Caco-2 (cell line): ENCODE measurements around the gene GHITM. TPM values are rescaled to one million over a fixed set of nuclear protein-coding genes. Genes with fewer than 3 reads are reported as not detected.
"Not testable (repeated sequence)": the region's sequence is repeated elsewhere in the genome, so short reads cannot be mapped to it uniquely, and the experiment has no call there.

Source experiments
- BruUV-seq: library from RNA; stranded (reverse); fragments of 400-500 nt; replicated peaks from 2 replicates; lab custom pipeline; 2021; lab: Mats Ljungman, UMichigan
- CTCF ChIA-PET: fragments of 300-600 bp; sonication (Branson Sonifier 250); formaldehyde crosslinking; loops from one replicate; lab custom pipeline; 2022; ENCODE audit warnings: antibody characterized with exemption; lab: Charles Lee
- POLR2A ChIA-PET: fragments of 300-600 bp; sonication (Branson Sonifier 250); formaldehyde crosslinking; loops from one replicate; lab custom pipeline; 2022; ENCODE audit warnings: antibody characterized with exemption; lab: Charles Lee
- DNase-seq, 2 experiments: peaks; one replicate each; pipeline versions ENCODE4 v3.0.0 to v3.0.0-alpha.2; 2020 to 2022
- H3K27me3 ChIP-seq: replicated peaks from 2 replicates; pipeline ENCODE4 v1.6.0; 2011; ENCODE audit warnings: low read length; ENCODE audit not compliant: control insufficient read depth, insufficient read depth
- H3K36me3 ChIP-seq: 2 replicates; pipeline ENCODE4 v1.5.1; 2011; ENCODE audit warnings: low read length; ENCODE audit not compliant: control insufficient read depth, insufficient read depth
- H3K4me1 ChIP-seq: fragments of 250-450 bp; sonication (Bioruptor Pico); 2 replicates; pipeline ENCODE4 v1.5.1; 2020; ENCODE audit warnings: mild to moderate bottlenecking
- H3K4me3 ChIP-seq: 2 replicates; pipeline ENCODE4 v1.5.1; 2011; ENCODE audit warnings: low read depth, mild to moderate bottlenecking, control low read depth, low read length
- H3K9me3 ChIP-seq: fragments of 250-450 bp; sonication (Bioruptor Pico); 2 replicates; pipeline ENCODE4 v1.5.1; 2020; ENCODE audit warnings: mild to moderate bottlenecking, moderate library complexity
- H3K27ac Mint-ChIP-seq: one replicate; pipeline ENCODE4 v1.8.0; 2022; ENCODE audit warnings: mixed read lengths; ENCODE audit not compliant: unreplicated experiment
- H3K27me3 Mint-ChIP-seq: one replicate; pipeline ENCODE4 v1.8.0; 2022; ENCODE audit warnings: mixed read lengths; ENCODE audit not compliant: insufficient read depth, unreplicated experiment
- H3K36me3 Mint-ChIP-seq: one replicate; pipeline ENCODE4 v1.8.0; 2022; ENCODE audit warnings: mild to moderate bottlenecking, mixed read lengths; ENCODE audit not compliant: insufficient read depth, unreplicated experiment
- H3K4me1 Mint-ChIP-seq: one replicate; pipeline ENCODE4 v1.8.0; 2022; ENCODE audit warnings: low read depth, mixed read lengths; ENCODE audit not compliant: unreplicated experiment
- H3K4me3 Mint-ChIP-seq: one replicate; pipeline ENCODE4 v1.8.0; 2022; ENCODE audit warnings: mild to moderate bottlenecking, moderate library complexity, mixed read lengths; ENCODE audit not compliant: unreplicated experiment
- H3K9me3 Mint-ChIP-seq: one replicate; pipeline ENCODE4 v1.8.0; 2022; ENCODE audit warnings: mixed read lengths; ENCODE audit not compliant: unreplicated experiment
- CTCF ChIP-seq, 2 experiments: fragments of 200-600 bp in 1 of 2; IDR thresholded peaks; 1 replicate in 1 of 2; 2 replicates in 1 of 2; pipeline versions ENCODE4 v1.5.1 to v1.8.0; 2011 to 2022; ENCODE audit warnings: antibody characterized with exemption in 1 of 2, control low read depth in 1 of 2, inconsistent platforms in 1 of 2, low read depth in 1 of 2, low read length in 1 of 2, mild to moderate bottlenecking in 1 of 2, moderate library complexity in 1 of 2; ENCODE audit not compliant: insufficient read depth in 1 of 2, severe bottlenecking in 1 of 2, unreplicated experiment in 1 of 2
- intact Hi-C: fragments of 100-400 bp; cut with micrococcal nuclease; formaldehyde crosslinking; loops from one replicate; pipeline ENCODE4 v1.10.0; 2022; ENCODE audit not compliant: unreplicated experiment
- total RNA-seq: library from RNA; stranded (reverse); gene quantifications from 2 replicates; pipeline ENCODE4 v1.2.3, GENCODE V29; 2022

GHITM gene
- total RNA-seq, 1 experiment from 2014 or later = 255 TPM

GRCh38 chr10:84148006-84148597 is 8.8 kb downstream of the GHITM start:
- H3K4me1 Mint-ChIP-seq, H3K9me3 ChIP-seq, H3K4me1 ChIP-seq, POLR2A ChIA-PET, H3K27me3 Mint-ChIP-seq, H3K9me3 Mint-ChIP-seq, H3K4me3 ChIP-seq, H3K27ac Mint-ChIP-seq, H3K4me3 Mint-ChIP-seq, BruUV-seq, H3K36me3 ChIP-seq, DNase-seq, H3K27me3 ChIP-seq: not testable (repeated sequence)
- peak; percentile 66 for TF ChIP-seq CTCF (IDR thresholded peaks at IDR 0.05; ENCODE audit: insufficient read depth in 1 of 2, low read depth in 1 of 2, low read length in 1 of 2, severe bottlenecking in 1 of 2, unreplicated experiment in 1 of 2)
- peaks cover 83% of the 10 kb centered on the region for H3K36me3 Mint-ChIP-seq
- intact Hi-C loops = loop anchor here (1.0 kb wide), 1 partner anchor 57 kb away; no protein-coding TSS in a partner anchor
- CTCF ChIA-PET = interaction anchor here (0.5 to 1.1 kb wide), 4 partner anchors 17 to 180 kb away, joined by 3 read pairs; no protein-coding TSS in a partner anchor

- CTCF ChIA-PET = no interaction called here
- intact Hi-C loops = no loop called here
- POLR2A ChIA-PET = interaction anchor here (0.6 kb wide), 1 partner anchor 10 kb away, joined by 3 read pairs; no protein-coding TSS in a partner anchor
Observed at GRCh38 chr10:84149854-84150253, 10.5 kb downstream of the GHITM start.

GRCh38 chr10:84152769-84153168 is 13.5 kb downstream of the GHITM start:
- POLR2A ChIA-PET = no interaction called here

More at GRCh38 chr10:84149854-84150253, 10.5 kb downstream of the GHITM start:
- Histone ChIP-seq H3K4me1 (no peaks in the 10 kb centered on the region), H3K27me3 (no peaks in the 10 kb centered on the region), H3K4me3 (no peak overlapping the region), H3K9me3 (no peaks in the 10 kb centered on the region), H3K36me3 (peaks cover 4% of the 10 kb centered on the region)
- BruUV-seq = no TSS peak
- Mint-ChIP-seq H3K27me3 (no peaks in the 10 kb centered on the region), H3K9me3 (no peaks in the 10 kb centered on the region), H3K36me3 (peaks cover 79% of the 10 kb centered on the region), H3K4me1 (no peaks in the 10 kb centered on the region), H3K27ac (no peak overlapping the region), H3K4me3 (no peak overlapping the region)
- TF ChIP-seq CTCF (IDR thresholded peaks at IDR 0.05; ENCODE audit: insufficient read depth in 1 of 2, low read depth in 1 of 2, low read length in 1 of 2, severe bottlenecking in 1 of 2, unreplicated experiment in 1 of 2) = no peak
- DNase-seq = no peak

More at GRCh38 chr10:84152769-84153168, 13.5 kb downstream of the GHITM start:
- Mint-ChIP-seq H3K27ac (no peak overlapping the region), H3K36me3 (peaks cover 74% of the 10 kb centered on the region), H3K4me3 (no peak overlapping the region), H3K9me3 (no peaks in the 10 kb centered on the region), H3K27me3 (no peaks in the 10 kb centered on the region), H3K4me1 (no peaks in the 10 kb centered on the region)
- Histone ChIP-seq H3K9me3 (no peaks in the 10 kb centered on the region), H3K4me3 (no peak overlapping the region), H3K27me3 (no peaks in the 10 kb centered on the region), H3K4me1 (no peaks in the 10 kb centered on the region), H3K36me3 (peaks cover 4% of the 10 kb centered on the region)
- BruUV-seq = no TSS peak
- CTCF ChIA-PET = no interaction called here
- TF ChIP-seq CTCF (IDR thresholded peaks at IDR 0.05; ENCODE audit: insufficient read depth in 1 of 2, low read depth in 1 of 2, low read length in 1 of 2, severe bottlenecking in 1 of 2, unreplicated experiment in 1 of 2) = no peak
- no peak for DNase-seq
- intact Hi-C loops = no loop called here
